ENCODE data around the gene ARID1A.

The ARID1A gene

DNA sequence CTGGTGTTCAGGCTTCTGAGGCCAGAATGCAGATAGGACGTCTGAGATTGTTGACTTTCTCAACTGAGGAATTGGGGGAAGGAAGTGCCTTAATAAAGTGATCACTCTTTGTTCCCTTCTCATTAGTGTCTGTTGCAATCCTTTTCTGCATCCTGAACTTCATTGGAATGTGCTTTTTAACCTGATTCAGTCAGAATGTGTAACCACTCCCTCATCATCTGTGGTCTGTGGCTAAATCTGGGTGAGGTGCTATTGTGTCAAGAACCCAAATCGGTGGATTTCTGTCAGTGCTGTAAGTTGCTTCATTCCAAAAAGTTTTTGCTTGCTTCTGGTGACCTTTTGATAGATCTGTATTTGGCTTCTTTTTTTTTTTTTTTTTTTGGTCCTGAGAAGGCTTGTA is 38.2 kb downstream of the ARID1A start:
- H3K18ac ChIP-seq (ENCODE audit: low read length): no peak overlapping the region
- peaks cover 25% of the 10 kb centered on the region for H3K36me3 ChIP-seq (ENCODE audit: control insufficient read depth, insufficient read depth, low read length)
- H4K5ac ChIP-seq (ENCODE audit: low read length): no peak overlapping the region
- no peak overlapping the region for H4K8ac ChIP-seq (ENCODE audit: low read depth, low read length)
- no peak overlapping the region for H3K9ac ChIP-seq (ENCODE audit: low read length)
- H2AK5ac ChIP-seq (ENCODE audit: low read length): no peak overlapping the region
- no peak overlapping the region for H3K23ac ChIP-seq (ENCODE audit: low read length)
- H2BK15ac ChIP-seq (replicated peaks; ENCODE audit: low read depth): no peak overlapping the region
- no peak overlapping the region for H3K4me3 ChIP-seq (ENCODE audit: low read length)
- H3K79me1 ChIP-seq (ENCODE audit: low read length): peaks cover 35% of the 10 kb centered on the region
- H2BK5ac ChIP-seq (ENCODE audit: low read length): no peak overlapping the region
- no peaks in the 10 kb centered on the region for H3K27me3 ChIP-seq (ENCODE audit: insufficient read depth, low read length, poor library complexity)
- H3K27ac ChIP-seq (ENCODE audit: low read depth, low read length): no peak overlapping the region
- no peak overlapping the region for H3K56ac ChIP-seq (ENCODE audit: low read length)
- no peak overlapping the region for H2BK120ac ChIP-seq (ENCODE audit: low read depth, low read length)
- peaks cover 37% of the 10 kb centered on the region for H3K79me2 ChIP-seq (ENCODE audit: control insufficient read depth, insufficient read depth, low read length)
- no CpG with 5 or more reads among the region's 2 CpGs for WGBS (ENCODE audit: extremely low coverage, insufficient coverage, low lambda C conversion rate)
- no peak overlapping the region for H3K4me2 ChIP-seq (ENCODE audit: low read length)
- no peaks in the 10 kb centered on the region for H3K4me1 ChIP-seq (ENCODE audit: control insufficient read depth, low read depth, low read length)
- no peak for DNase-seq
- no peak overlapping the region for H3K4ac ChIP-seq (ENCODE audit: low read depth, low read length)

DNA sequence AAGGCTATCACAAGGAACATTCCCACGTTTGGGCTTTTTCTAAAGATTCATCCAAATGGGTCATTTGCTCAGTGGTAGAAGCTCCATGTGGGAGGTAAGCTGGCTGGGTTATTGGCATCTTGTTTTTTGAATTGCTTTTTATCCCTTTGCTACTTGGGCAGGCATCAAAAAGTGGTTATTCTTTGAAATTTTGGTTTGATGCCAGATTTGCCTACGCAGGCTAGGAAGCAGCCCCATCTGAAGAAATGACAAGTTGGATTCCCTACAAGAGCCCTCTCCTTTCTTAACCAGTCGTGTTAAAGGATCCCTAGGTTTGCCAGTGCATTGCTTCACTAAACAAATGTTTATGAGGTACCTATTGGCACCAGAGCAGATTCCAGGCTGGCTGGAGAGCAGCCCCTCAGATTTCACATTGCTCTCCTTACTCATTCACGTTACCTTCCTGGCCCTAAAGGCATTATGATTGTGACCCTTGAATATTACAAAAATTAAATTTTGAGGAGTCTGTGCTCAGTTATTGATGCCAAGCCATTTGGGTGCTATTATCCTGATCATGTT is 38.8 kb downstream of the ARID1A start:
- Histone ChIP-seq H3K79me1 (ENCODE audit: low read length) (peaks cover 33% of the 10 kb centered on the region), H3K23ac (ENCODE audit: low read length) (no peak overlapping the region), H3K79me2 (ENCODE audit: control insufficient read depth, insufficient read depth, low read length) (peaks cover 36% of the 10 kb centered on the region), H3K56ac (ENCODE audit: low read length) (no peak overlapping the region), H2AK5ac (ENCODE audit: low read length) (no peak overlapping the region), H3K4ac (ENCODE audit: low read depth, low read length) (no peak overlapping the region), H4K8ac (ENCODE audit: low read depth, low read length) (no peak overlapping the region), H2BK15ac (replicated peaks; ENCODE audit: low read depth) (no peak overlapping the region), H3K18ac (ENCODE audit: low read length) (no peak overlapping the region), H3K27ac (ENCODE audit: low read depth, low read length) (no peak overlapping the region), H3K27me3 (ENCODE audit: insufficient read depth, low read length, poor library complexity) (no peaks in the 10 kb centered on the region), H3K36me3 (ENCODE audit: control insufficient read depth, insufficient read depth, low read length) (peaks cover 25% of the 10 kb centered on the region), H3K4me1 (ENCODE audit: control insufficient read depth, low read depth, low read length) (no peaks in the 10 kb centered on the region), H2BK5ac (ENCODE audit: low read length) (no peak overlapping the region), H3K4me3 (ENCODE audit: low read length) (no peak overlapping the region), H2BK120ac (ENCODE audit: low read depth, low read length) (no peak overlapping the region), H4K5ac (ENCODE audit: low read length) (no peak overlapping the region), H3K4me2 (ENCODE audit: low read length) (no peak overlapping the region), H3K9ac (ENCODE audit: low read length) (no peak overlapping the region)
- no CpG with 5 or more reads among the region's 4 CpGs for WGBS (ENCODE audit: extremely low coverage, insufficient coverage, low lambda C conversion rate)
- DNase-seq: no peak

DNA sequence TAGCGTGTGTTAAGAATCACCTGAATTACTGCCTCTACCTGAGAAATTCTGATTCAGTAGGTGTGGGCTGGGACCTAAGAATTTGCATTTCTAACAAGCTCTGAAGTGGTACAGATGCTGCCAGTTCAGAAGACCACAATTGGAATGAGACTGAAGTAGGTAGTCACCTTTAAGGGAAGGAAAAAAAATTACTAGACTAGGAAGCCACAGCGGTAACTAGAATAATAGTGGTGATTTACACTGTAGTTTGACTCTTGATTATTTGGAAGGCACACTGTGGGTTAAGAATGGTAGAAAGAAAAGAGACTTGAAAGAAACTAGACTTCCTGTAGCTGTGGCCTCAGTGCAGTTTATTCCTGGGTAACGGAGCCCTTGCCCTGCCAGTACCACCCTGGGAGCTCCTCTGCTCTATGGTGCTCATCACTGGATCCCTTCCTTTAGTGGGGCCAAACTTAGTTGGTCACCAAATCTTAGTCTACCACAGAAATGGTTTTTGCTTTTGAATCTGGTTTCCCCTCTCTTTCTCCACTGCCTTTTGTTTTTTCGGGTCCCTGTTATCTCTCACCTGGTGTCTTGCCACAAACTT is 43.6 kb downstream of the ARID1A start:
- Histone ChIP-seq H3K23ac (ENCODE audit: low read length) (no peak overlapping the region), H2BK120ac (ENCODE audit: low read depth, low read length) (no peak overlapping the region), H3K18ac (ENCODE audit: low read length) (no peak overlapping the region), H3K4me3 (ENCODE audit: low read length) (no peak overlapping the region), H3K79me2 (ENCODE audit: control insufficient read depth, insufficient read depth, low read length) (peaks cover 18% of the 10 kb centered on the region), H3K27me3 (ENCODE audit: insufficient read depth, low read length, poor library complexity) (no peaks in the 10 kb centered on the region), H2AK5ac (ENCODE audit: low read length) (no peak overlapping the region), H3K27ac (ENCODE audit: low read depth, low read length) (no peak overlapping the region), H2BK15ac (replicated peaks; ENCODE audit: low read depth) (no peak overlapping the region), H4K8ac (ENCODE audit: low read depth, low read length) (no peak overlapping the region), H3K4me2 (ENCODE audit: low read length) (no peak overlapping the region), H3K79me1 (ENCODE audit: low read length) (peaks cover 17% of the 10 kb centered on the region), H3K56ac (ENCODE audit: low read length) (no peak overlapping the region), H3K4ac (ENCODE audit: low read depth, low read length) (no peak overlapping the region), H3K36me3 (ENCODE audit: control insufficient read depth, insufficient read depth, low read length) (peaks cover 5% of the 10 kb centered on the region), H3K4me1 (ENCODE audit: control insufficient read depth, low read depth, low read length) (peaks cover 4% of the 10 kb centered on the region), H2BK5ac (ENCODE audit: low read length) (no peak overlapping the region), H4K5ac (ENCODE audit: low read length) (no peak overlapping the region), H3K9ac (ENCODE audit: low read length) (no peak overlapping the region)
- WGBS (ENCODE audit: extremely low coverage, insufficient coverage, low lambda C conversion rate): no CpG with 5 or more reads among the region's 4 CpGs
- DNase-seq: no peak

DNA sequence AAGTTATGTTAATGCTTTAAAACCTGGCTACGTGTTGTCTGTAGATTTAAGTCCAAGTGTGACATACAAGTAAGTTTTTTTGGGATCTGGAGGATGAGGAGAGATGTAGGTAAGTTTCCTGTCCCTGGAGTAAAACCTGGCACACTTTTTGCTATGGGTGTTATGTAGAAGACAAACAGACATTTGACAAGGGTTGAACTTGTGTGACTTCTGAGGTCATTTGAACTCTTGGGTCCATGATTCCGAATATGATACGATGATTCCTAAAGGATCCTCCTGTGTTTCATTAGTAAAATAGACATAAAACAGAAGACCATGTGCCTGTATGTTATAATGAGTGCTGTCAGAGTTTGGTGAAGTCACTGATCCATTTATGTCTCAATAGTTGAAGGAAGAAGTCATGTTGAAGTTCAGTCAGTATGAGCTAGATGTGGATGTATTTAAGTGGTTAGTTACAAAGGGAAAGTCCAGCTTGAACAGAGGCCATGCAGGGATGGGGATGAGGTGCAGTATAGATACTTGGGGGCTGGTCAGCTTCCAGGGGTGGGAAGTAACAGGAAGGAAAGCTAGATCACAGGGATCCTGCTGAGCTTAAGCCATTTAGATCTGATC is 44.3 kb downstream of the ARID1A start:
- H3K23ac ChIP-seq (ENCODE audit: low read length): no peak overlapping the region
- H2BK120ac ChIP-seq (ENCODE audit: low read depth, low read length): no peak overlapping the region
- H3K36me3 ChIP-seq (ENCODE audit: control insufficient read depth, insufficient read depth, low read length): peaks cover 4% of the 10 kb centered on the region
- H3K27ac ChIP-seq (ENCODE audit: low read depth, low read length): no peak overlapping the region
- no peak overlapping the region for H3K9ac ChIP-seq (ENCODE audit: low read length)
- peaks cover 17% of the 10 kb centered on the region for H3K79me2 ChIP-seq (ENCODE audit: control insufficient read depth, insufficient read depth, low read length)
- H4K8ac ChIP-seq (ENCODE audit: low read depth, low read length): no peak overlapping the region
- H4K5ac ChIP-seq (ENCODE audit: low read length): no peak overlapping the region
- no peak overlapping the region for H3K4ac ChIP-seq (ENCODE audit: low read depth, low read length)
- peaks cover 18% of the 10 kb centered on the region for H3K79me1 ChIP-seq (ENCODE audit: low read length)
- H3K4me1 ChIP-seq (ENCODE audit: control insufficient read depth, low read depth, low read length): peaks cover 4% of the 10 kb centered on the region
- DNase-seq: no peak
- no peak overlapping the region for H3K4me3 ChIP-seq (ENCODE audit: low read length)
- no peak overlapping the region for H2AK5ac ChIP-seq (ENCODE audit: low read length)
- H3K18ac ChIP-seq (ENCODE audit: low read length): no peak overlapping the region
- WGBS (ENCODE audit: extremely low coverage, insufficient coverage, low lambda C conversion rate): no CpG with 5 or more reads among the region's 3 CpGs
- H2BK15ac ChIP-seq (replicated peaks; ENCODE audit: low read depth): no peak overlapping the region
- no peak overlapping the region for H2BK5ac ChIP-seq (ENCODE audit: low read length)
- no peak overlapping the region for H3K56ac ChIP-seq (ENCODE audit: low read length)
- H3K27me3 ChIP-seq (ENCODE audit: insufficient read depth, low read length, poor library complexity): no peaks in the 10 kb centered on the region
- H3K4me2 ChIP-seq (ENCODE audit: low read length): no peak overlapping the region

DNA sequence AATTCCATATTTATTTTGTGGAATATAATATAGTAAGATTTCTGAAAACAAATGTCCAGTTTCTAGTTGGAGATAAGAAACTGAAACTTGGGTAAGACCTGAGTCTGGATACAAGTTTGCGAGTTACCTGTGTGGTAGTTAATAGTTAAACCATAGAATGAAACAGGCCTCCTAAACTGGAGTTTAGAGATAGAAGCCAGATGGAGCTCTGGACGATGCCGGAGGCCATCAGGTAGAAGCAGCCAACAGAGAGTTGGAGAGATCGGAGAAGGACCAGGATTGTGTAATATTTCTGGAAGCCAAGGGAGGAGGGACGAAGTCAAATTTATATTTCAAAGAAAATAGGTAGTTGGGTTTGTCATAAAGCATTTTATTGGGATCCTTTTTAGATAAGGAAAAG is 45.1 kb downstream of the ARID1A start:
- Histone ChIP-seq H2BK15ac (replicated peaks; ENCODE audit: low read depth) (no peak overlapping the region), H4K8ac (ENCODE audit: low read depth, low read length) (no peak overlapping the region), H3K4me2 (ENCODE audit: low read length) (no peak overlapping the region), H2BK5ac (ENCODE audit: low read length) (no peak overlapping the region), H3K79me1 (ENCODE audit: low read length) (peaks cover 17% of the 10 kb centered on the region), H3K56ac (ENCODE audit: low read length) (no peak overlapping the region), H3K4me3 (ENCODE audit: low read length) (no peak overlapping the region), H3K4ac (ENCODE audit: low read depth, low read length) (no peak overlapping the region), H4K5ac (ENCODE audit: low read length) (no peak overlapping the region), H2BK120ac (ENCODE audit: low read depth, low read length) (no peak overlapping the region), H3K27me3 (ENCODE audit: insufficient read depth, low read length, poor library complexity) (no peaks in the 10 kb centered on the region), H3K27ac (ENCODE audit: low read depth, low read length) (no peak overlapping the region), H3K79me2 (ENCODE audit: control insufficient read depth, insufficient read depth, low read length) (peaks cover 19% of the 10 kb centered on the region), H3K36me3 (ENCODE audit: control insufficient read depth, insufficient read depth, low read length) (peaks cover 4% of the 10 kb centered on the region), H3K18ac (ENCODE audit: low read length) (no peak overlapping the region), H3K9ac (ENCODE audit: low read length) (no peak overlapping the region), H2AK5ac (ENCODE audit: low read length) (no peak overlapping the region), H3K23ac (ENCODE audit: low read length) (no peak overlapping the region), H3K4me1 (ENCODE audit: control insufficient read depth, low read depth, low read length) (peaks cover 4% of the 10 kb centered on the region)
- no CpG with 5 or more reads among the region's 5 CpGs for WGBS (ENCODE audit: extremely low coverage, insufficient coverage, low lambda C conversion rate)
- no peak for DNase-seq

Data from mesendoderm (in vitro differentiated cells).